ENCODE results near the gene PRTN3.

Gene PRTN3

DNA sequence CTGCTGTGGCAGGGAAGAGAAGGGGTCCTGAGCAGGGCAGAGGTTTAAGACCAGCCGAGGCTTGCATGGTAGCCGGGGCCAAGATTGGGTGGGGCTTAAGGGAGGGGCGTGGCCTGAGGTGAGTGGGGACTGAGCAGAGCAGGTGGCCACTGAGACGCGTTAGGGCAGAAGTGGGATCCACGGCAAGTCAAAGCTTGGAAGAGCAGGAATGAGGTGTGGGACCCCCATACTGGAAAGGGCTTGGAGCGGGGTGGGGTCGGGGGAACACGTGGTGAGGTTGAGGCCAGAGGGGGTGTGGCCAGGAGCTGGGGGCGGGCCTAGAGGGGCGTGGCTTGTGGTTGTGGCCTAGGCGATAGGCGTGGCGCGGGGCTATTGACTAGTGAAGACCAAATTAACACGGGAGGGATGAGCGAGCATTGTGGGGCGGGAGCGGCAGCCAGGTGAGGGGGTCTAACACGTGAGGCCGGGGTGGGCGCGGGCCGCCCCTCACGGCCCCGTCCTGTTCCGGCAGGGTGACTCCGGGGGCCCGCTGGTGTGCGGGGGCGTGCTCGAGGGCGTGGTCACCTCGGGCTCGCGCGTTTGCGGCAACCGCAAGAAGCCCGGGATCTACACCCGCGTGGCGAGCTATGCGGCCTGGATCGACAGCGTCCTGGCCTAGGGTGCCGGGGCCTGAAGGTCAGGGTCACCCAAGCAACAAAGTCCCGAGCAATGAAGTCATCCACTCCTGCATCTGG, 21.9 kb downstream of the PRTN3 start:
- H3K79me2 ChIP-seq (ENCODE audit: insufficient read depth, low read length): no peaks in the 10 kb centered on the region
- H3K9ac ChIP-seq (ENCODE audit: low read depth, low read length, poor library complexity, severe bottlenecking): no peak overlapping the region
- TF ChIP-seq, protein P1, sequence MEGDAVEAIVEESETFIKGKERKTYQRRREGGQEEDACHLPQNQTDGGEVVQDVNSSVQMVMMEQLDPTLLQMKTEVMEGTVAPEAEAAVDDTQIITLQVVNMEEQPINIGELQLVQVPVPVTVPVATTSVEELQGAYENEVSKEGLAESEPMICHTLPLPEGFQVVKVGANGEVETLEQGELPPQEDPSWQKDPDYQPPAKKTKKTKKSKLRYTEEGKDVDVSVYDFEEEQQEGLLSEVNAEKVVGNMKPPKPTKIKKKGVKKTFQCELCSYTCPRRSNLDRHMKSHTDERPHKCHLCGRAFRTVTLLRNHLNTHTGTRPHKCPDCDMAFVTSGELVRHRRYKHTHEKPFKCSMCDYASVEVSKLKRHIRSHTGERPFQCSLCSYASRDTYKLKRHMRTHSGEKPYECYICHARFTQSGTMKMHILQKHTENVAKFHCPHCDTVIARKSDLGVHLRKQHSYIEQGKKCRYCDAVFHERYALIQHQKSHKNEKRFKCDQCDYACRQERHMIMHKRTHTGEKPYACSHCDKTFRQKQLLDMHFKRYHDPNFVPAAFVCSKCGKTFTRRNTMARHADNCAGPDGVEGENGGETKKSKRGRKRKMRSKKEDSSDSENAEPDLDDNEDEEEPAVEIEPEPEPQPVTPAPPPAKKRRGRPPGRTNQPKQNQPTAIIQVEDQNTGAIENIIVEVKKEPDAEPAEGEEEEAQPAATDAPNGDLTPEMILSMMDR (conservative IDR thresholded peaks at IDR 0.05; ENCODE audit: low read length): no peak
- TF ChIP-seq EZH2phosphoT487 (IDR thresholded peaks at IDR 0.05; ENCODE audit: borderline replicate concordance): no peak
- no peaks in the 10 kb centered on the region for H3K27me3 ChIP-seq (ENCODE audit: insufficient read depth, low read length, poor library complexity, severe bottlenecking)
- no peaks in the 10 kb centered on the region for H3K9me3 ChIP-seq (ENCODE audit: insufficient read depth, low read depth, low read length)
- no peak overlapping the region for H3K4me3 ChIP-seq (ENCODE audit: low read length, poor library complexity, severe bottlenecking)
- H2AFZ ChIP-seq (ENCODE audit: low read length): no peak overlapping the region
- H3K4me1 ChIP-seq (ENCODE audit: insufficient read depth, low read length, poor library complexity, severe bottlenecking): no peaks in the 10 kb centered on the region
- no peaks in the 10 kb centered on the region; the same call in 1 of the 2 replicates for H3K36me3 ChIP-seq (ENCODE audit: insufficient read depth, low read length)
- H3K9me2 ChIP-seq (replicated peaks; ENCODE audit: low read depth, low read length): no peaks in the 10 kb centered on the region
- no peaks in the 10 kb centered on the region for H3F3A ChIP-seq (ENCODE audit: low read depth)
- H3K4me2 ChIP-seq (ENCODE audit: low read depth, low read length, poor library complexity, severe bottlenecking): no peak overlapping the region
- H4K20me1 ChIP-seq (ENCODE audit: insufficient read depth, low read length, poor library complexity, severe bottlenecking): no peaks in the 10 kb centered on the region

DNA sequence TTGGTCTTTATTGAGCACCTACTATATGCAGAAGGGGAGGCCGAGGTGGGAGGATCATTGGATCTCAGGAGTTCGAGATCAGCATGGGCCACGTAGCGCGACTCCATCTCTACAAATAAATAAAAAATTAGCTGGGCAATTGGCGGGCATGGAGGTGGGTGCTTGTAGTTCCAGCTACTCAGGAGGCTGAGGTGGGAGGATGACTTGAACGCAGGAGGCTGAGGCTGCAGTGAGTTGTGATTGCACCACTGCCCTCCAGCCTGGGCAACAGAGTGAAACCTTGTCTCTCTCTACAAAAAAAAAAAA, 22.5 kb downstream of the PRTN3 start:
- Histone ChIP-seq H3K9me3 (ENCODE audit: insufficient read depth, low read depth, low read length) (no peaks in the 10 kb centered on the region), H3K79me2 (ENCODE audit: insufficient read depth, low read length) (no peaks in the 10 kb centered on the region), H4K20me1 (ENCODE audit: insufficient read depth, low read length, poor library complexity, severe bottlenecking) (no peaks in the 10 kb centered on the region), H3K9ac (ENCODE audit: low read depth, low read length, poor library complexity, severe bottlenecking) (no peak overlapping the region), H3F3A (ENCODE audit: low read depth) (no peaks in the 10 kb centered on the region), H3K4me3 (ENCODE audit: low read length, poor library complexity, severe bottlenecking) (peak overlapping the region; percentile 55), H3K9me2 (replicated peaks; ENCODE audit: low read depth, low read length) (no peaks in the 10 kb centered on the region), H2AFZ (ENCODE audit: low read length) (no peak overlapping the region), H3K36me3 (ENCODE audit: insufficient read depth, low read length) (no peaks in the 10 kb centered on the region; the same call in 1 of the 2 replicates), H3K4me2 (ENCODE audit: low read depth, low read length, poor library complexity, severe bottlenecking) (peak overlapping the region; percentile 48), H3K4me1 (ENCODE audit: insufficient read depth, low read length, poor library complexity, severe bottlenecking) (no peaks in the 10 kb centered on the region), H3K27me3 (ENCODE audit: insufficient read depth, low read length, poor library complexity, severe bottlenecking) (no peaks in the 10 kb centered on the region)
- TF ChIP-seq EZH2phosphoT487 (IDR thresholded peaks at IDR 0.05; ENCODE audit: borderline replicate concordance): no peak
- TF ChIP-seq, protein P1 (conservative IDR thresholded peaks at IDR 0.05; ENCODE audit: low read length): no peak

DNA sequence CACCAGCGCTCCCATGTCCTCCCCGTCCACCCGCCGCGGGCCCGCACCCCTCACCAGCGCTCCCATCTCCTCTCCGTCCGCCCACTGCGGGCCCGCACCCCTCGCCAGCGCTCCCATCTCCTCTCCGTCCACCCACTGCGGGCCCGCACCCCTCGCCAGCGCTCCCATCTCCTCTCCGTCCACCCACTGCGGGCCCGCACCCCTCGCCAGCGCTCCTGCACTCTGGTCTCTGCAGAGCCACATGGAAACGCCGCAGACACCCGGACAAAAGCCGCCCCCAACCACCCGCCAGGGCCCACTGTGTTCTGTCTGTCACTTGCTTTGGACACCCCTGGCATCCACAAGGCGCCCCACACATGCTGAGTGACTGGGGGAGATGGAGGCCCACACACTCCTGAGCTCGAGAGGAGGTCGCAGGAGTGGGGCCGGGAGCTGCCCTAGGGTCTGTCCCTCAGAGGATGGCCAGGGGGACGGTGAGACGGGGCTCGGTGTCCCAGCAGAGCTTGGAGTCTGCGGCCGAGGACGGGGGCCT, 26.0 kb downstream of the PRTN3 start:
- TF ChIP-seq, protein P1 (conservative IDR thresholded peaks at IDR 0.05; ENCODE audit: low read length): no peak
- TF ChIP-seq EZH2phosphoT487 (IDR thresholded peaks at IDR 0.05; ENCODE audit: borderline replicate concordance): no peak
- H3K4me3 ChIP-seq (ENCODE audit: low read length, poor library complexity, severe bottlenecking): no peak overlapping the region
- no peak overlapping the region for H3K9ac ChIP-seq (ENCODE audit: low read depth, low read length, poor library complexity, severe bottlenecking)
- H3K9me2 ChIP-seq (replicated peaks; ENCODE audit: low read depth, low read length): no peaks in the 10 kb centered on the region
- H3K36me3 ChIP-seq (ENCODE audit: insufficient read depth, low read length): no peaks in the 10 kb centered on the region; the same call in 1 of the 2 replicates
- H3K4me1 ChIP-seq (ENCODE audit: insufficient read depth, low read length, poor library complexity, severe bottlenecking): no peaks in the 10 kb centered on the region
- no peak overlapping the region for H3K4me2 ChIP-seq (ENCODE audit: low read depth, low read length, poor library complexity, severe bottlenecking)
- H2AFZ ChIP-seq (ENCODE audit: low read length): no peak overlapping the region
- no peaks in the 10 kb centered on the region for H3K9me3 ChIP-seq (ENCODE audit: insufficient read depth, low read depth, low read length)
- H3F3A ChIP-seq (ENCODE audit: low read depth): no peaks in the 10 kb centered on the region
- no peaks in the 10 kb centered on the region for H4K20me1 ChIP-seq (ENCODE audit: insufficient read depth, low read length, poor library complexity, severe bottlenecking)
- H3K27me3 ChIP-seq (ENCODE audit: insufficient read depth, low read length, poor library complexity, severe bottlenecking): no peaks in the 10 kb centered on the region
- no peaks in the 10 kb centered on the region for H3K79me2 ChIP-seq (ENCODE audit: insufficient read depth, low read length)

All from Loucy (cell line).